GM19023 (cell line): ENCODE data around the gene FAM50A.
A peak's percentile ranks its signal among the peaks of the same experiment; 100 is the strongest.

ENCODE experiments used
- ATAC-seq: cut with Tn5 transposase; IDR thresholded peaks from one replicate; pipeline ENCODE4 v1.9.1; 2021; ENCODE audit warnings: mild to moderate bottlenecking, moderate library complexity; ENCODE audit not compliant: unreplicated experiment

The FAM50A gene

GRCh38 chrX:154463611-154464220 is 19.8 kb downstream of the FAM50A start:
- ATAC-seq, result no peak

GRCh38 chrX:154464806-154465365 is 20.9 kb downstream of the FAM50A start:
- ATAC-seq, result no peak

GRCh38 chrX:154465601-154466000 is 21.7 kb downstream of the FAM50A start:
- no peak for ATAC-seq

DNA sequence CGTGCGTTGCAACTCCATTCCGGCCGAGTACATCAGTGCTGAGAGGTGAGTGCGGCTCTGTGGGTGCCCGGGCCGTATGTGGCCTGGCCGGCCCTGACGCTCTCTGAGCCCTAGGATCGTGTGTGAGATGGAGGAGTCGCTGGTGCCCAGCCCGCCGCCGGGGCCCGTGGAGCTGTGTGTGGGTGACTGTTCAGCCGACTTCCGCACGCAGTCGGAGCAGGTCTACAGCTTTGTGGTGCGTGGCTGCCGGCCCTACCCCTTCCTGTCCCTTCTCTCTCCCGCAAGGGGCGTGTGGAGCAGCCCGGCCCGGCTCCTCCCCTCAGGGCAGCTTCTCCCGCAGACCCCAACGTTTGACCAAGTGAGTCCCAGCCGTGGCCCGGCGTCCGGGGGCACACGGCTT is 22.1 kb downstream of the FAM50A start:
- ATAC-seq, result no peak

GRCh38 chrX:154466907-154467306 is 23.0 kb downstream of the FAM50A start:
- no peak for ATAC-seq

DNA sequence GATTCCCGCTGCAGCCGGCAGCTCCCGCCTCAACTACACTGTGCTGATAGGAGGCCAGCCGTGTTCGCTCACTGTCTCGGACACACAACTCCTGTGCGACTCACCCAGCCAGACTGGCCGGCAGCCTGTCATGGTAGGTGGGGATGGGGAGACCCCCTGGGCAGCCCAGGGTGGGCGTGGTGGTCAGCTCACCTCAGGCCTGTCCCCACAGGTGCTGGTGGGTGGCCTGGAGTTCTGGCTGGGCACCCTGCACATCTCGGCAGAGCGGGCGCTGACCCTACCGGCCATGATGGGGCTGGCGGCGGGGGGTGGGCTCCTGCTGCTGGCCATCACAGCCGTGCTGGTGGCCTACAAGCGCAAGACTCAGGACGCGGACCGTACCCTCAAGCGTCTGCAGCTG is 23.6 kb downstream of the FAM50A start:
- ATAC-seq, result no peak

- no peak for ATAC-seq
Observed at GRCh38 chrX:154468217-154468616, 24.3 kb downstream of the FAM50A start.

DNA sequence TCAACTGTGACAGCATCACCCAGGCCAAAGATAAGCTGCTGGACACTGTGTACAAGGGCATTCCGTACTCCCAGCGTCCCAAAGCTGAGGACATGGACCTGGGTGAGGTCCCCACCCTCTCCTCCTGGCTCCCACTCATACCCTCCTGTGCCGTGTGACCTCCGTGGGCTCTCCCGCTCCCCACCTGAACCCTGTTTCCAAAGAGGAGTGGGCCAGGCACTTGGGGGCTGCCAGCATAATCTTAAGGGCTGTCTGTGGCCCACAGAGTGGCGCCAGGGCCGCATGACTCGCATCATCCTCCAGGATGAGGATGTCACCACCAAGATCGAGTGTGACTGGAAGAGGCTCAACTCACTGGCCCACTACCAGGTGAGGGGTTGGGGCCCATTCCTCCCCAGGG is 25.2 kb downstream of the FAM50A start:
- ATAC-seq, result no peak

DNA sequence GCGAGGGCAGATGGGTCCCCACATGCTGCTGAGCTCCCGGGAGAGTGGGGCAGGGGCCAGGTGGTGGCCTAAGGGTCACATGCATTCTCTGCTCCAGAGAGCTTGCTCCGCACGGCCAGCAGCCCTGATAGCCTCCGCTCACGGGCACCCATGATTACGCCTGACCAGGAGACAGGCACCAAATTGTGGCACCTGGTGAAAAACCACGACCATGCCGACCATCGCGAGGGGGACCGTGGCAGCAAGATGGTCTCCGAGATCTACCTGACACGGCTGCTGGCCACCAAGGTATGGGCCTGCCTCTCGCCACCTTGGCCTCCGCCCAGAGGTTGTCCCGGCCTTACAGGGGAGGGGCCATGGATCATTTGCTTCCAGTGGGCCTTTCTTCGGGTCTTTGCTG is 25.9 kb downstream of the FAM50A start:
- no peak for ATAC-seq

DNA sequence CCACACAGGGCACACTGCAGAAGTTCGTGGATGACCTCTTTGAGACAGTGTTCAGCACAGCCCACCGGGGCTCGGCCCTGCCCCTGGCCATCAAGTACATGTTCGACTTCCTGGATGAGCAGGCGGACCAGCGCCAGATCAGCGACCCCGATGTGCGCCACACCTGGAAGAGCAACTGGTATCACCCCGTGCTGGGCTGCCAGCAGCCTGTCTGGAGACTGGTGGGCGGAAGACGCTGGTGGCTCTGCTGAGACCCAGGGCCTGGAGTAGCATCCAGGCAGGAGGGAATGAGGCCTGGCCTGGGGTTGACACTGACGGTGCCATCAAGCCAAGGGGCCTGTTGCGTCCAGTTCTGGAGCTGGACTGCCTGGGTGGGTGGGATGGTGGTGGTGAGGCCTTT is 26.5 kb downstream of the FAM50A start:
- ATAC-seq, result no peak

DNA sequence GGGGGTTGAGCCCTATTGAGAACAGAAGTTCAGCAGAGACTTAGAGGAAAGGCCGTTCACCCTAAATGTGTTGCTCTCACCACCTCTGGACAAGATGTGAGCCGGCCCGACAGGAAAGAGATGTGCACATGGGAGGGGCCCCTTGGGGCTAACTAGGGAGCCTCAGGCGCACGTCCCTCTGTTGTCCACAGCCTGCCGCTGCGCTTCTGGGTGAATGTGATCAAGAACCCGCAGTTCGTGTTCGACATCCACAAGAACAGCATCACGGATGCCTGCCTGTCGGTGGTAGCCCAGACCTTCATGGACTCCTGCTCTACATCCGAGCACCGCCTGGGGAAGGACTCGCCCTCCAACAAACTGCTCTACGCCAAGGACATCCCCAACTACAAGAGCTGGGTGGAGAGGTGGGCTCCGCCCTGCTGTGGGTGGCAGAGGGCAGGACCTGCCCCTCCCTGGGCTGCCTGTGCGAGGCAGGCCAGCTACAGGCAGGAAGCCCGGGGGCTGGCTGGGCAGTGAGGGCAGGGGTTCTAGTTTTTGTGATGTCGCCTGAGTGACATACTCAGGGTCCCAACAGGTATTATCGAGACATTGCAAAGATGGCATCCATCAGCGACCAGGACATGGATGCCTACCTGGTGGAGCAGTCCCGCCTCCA is 27.1 kb downstream of the FAM50A start:
- no peak for ATAC-seq

GRCh38 chrX:154471839-154472684 is 28.1 kb downstream of the FAM50A start:
- no peak for ATAC-seq

GRCh38 chrX:154472685-154473632 is 29.0 kb downstream of the FAM50A start:
- ATAC-seq, result no peak

DNA sequence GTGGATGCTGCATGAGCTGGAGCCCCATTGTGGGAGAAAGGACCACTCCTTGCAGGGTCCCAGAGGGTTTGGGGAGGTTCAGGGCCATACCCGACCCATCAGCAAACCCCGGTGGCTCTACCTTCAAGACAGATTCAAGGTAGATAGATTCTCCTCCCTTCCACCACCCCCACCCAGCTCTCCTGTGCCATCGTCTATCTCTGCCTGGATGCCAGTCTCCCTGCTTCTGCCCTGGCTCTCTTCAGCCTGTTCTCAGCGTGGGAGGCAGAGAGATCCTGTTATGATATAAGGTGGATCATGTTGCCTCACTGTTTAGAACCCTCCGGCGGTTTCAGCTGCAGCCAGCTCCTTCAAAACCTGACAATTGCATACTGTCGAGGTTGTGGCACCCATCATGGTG is 29.7 kb downstream of the FAM50A start:
- ATAC-seq, result no peak

DNA sequence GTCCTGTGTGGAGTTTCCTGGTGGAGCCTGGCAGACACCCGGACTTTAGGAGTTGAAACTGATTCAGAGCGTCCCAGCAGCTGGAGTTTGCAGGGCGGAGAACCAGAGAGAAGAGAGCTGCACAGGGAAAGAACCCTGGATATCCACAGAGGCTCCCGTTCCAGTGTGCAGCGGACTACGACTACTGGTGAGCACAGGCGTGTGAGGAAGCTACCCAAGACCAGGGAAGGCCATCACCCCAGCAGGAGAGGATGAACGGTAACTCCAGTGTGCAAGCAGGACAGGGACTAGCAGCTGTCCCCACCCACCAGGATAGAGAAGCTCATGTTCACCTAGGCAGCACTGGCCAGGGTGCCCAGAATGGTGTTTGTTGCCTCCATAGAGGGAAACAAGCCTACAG is 32.9 kb downstream of the FAM50A start:
- ATAC-seq, result no peak

DNA sequence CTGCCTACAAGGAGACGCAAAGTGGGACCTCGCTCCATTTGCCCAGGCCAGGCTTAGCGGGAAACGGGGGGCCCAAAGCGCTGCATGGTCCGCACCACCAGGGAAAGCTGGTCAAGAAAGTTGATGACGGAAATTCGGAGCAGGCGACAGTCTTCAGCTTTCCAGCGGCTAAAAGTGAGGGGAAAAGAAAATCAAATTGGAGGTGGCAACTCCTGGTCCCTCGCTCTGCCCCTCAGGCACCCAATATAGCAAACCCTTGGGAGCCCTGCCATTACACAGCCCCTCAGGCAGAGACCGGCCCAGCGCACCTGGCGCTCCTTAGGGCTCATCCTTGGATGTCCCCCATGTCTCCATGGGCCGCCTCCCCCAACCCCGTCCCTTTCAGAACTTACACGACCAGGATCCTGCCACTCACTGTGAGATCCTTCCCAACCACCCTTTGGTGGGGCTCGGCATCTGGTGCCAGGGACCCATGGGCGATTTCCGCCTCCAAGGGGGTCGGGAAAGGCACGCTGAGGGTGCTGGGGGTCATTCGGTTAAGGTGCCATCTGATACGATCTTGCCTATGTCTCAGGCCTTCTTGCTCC is 34.0 kb downstream of the FAM50A start:
- ATAC-seq, result no peak

DNA sequence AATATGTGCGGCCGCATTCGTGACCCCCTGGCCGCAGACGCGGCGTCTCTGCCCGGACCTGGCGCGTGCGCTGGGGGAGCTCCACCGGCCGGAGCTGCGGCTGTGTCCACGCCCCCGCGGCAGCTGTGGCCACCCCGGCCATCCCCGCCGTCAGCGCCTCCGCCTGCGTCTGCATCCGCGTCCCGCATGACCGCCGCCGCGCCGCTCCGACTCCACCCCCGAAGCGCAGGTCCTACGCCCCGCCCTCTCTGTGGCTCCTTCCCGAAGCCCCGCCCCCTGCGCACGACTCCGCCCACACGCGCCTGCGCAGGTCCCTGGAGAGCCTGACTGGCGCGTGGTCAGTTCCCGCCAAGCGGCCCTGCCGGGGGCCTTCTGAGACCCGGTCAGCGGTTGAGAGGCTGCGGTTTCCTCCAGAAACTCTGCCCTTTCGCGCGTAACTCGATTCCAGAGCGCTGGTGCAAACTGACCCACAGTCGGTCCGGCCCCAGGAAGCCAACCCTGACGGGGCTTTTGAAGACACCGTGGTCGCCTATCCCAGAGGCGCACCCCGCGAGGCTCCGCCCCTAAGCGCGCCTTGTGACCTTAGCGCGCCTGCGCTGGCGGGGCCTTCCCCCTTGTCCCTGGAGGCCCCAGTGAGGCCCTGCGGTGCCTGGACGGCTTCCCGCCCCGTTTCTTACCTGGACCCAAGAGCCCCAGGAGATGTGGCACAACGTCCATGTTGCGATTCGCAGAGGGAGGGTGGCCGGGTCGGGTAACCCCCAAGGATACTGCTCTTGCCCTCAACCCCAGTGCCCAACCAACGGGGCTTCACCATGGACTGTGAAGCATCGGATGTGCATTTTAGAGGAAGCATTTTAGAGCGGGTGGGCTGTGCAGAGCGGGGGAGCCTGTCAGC is 35.0 kb downstream of the FAM50A start, which contains the start of gene LAGE3:
Gene LAGE3, minus strand, starts transcription at position 554 of the 895 bp plus-strand sequence. Its CDS starts 366 bp downstream, at position 188.
- peak; percentile 83 for ATAC-seq

DNA sequence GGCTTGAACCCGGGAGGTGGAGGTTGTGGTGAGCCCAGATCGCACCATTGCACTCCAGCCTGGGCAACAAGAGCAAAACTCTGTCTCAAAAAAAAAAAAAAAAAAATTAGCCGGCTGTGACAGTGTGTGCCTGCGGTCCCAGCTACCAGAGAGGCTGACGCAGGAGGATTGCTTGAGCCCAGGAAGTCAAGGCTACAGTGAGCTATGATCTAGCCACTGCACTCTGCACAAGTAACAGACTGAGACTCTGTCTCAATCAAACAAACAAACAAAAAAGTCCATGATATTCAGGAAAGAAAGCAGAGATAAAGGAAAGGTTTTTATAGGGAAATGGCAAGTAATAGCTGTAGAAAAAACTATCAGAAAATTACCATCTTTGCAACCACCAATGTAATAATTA is 37.3 kb downstream of the FAM50A start:
- no peak for ATAC-seq
